Measurements from ENCODE around the gene CAMK2G.
A peak's percentile ranks its signal among the peaks of the same experiment; 100 is the strongest.
"Not testable (repeated sequence)": the region's sequence is repeated elsewhere in the genome, so short reads cannot be mapped to it uniquely, and the experiment has no call there.

Gene CAMK2G

GRCh38 chr10:73788864-73789658 is 85.3 kb downstream of the CAMK2G start:
- no peak for DNase-seq

- DNase-seq: not testable (repeated sequence)
Measured at GRCh38 chr10:73787031-73787800, 87.1 kb downstream of the CAMK2G start.

DNA sequence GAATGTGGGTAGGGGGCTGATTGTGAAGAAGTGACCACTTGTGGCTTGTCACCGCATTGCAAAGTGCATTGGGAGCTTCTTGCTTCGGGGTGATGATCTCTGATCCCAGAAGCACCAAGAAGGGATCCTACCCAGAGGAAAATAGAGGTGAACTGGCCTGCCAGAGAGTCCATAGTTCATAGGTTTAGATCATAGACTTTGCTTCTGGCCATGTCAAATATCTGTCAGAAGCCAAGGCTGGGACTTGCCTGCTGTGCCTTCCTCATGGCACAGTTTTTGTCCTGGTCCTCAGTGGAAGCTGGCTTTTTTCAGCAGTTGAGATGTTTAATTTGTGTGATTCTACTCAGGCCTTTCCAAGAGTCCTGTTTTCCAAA is 87.9 kb downstream of the CAMK2G start:
- no peak for DNase-seq

DNA sequence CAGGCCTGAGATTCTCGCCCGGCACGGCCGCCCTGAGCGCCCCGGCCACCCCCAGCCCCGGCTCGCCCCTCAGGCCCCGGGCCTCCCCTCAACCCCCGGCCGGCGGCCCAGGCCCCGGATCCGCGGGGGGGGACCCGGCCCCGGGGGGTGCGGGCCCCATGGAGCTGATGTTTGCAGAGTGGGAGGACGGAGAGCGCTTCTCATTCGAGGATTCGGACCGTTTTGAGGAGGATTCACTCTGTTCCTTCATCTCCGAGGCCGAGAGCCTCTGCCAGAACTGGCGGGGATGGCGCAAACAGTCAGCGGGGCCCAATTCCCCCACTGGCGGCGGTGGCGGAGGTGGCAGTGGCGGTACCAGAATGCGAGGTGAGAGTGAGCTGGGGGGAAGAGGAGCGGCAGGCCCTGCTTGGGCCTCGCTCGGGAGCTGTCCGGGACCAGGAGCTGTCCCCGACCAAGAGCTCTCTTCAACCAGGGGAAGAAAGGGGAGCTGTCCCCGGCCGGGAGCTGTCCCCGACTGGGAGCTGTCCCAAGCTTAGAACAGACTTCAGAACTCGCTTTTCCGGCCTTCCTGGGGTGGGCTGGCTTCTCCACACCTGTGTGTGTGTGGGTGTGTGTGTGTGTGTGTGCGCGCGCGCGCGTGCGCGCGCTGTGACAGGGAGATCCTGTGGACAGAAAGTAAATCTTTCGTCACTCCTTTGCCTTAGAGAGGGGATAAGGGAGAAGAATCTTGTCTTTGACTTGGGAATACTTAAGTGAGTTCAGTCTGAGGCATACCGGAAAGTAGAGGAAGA is 88.4 kb downstream of the CAMK2G start:
- no peak for DNase-seq

DNA sequence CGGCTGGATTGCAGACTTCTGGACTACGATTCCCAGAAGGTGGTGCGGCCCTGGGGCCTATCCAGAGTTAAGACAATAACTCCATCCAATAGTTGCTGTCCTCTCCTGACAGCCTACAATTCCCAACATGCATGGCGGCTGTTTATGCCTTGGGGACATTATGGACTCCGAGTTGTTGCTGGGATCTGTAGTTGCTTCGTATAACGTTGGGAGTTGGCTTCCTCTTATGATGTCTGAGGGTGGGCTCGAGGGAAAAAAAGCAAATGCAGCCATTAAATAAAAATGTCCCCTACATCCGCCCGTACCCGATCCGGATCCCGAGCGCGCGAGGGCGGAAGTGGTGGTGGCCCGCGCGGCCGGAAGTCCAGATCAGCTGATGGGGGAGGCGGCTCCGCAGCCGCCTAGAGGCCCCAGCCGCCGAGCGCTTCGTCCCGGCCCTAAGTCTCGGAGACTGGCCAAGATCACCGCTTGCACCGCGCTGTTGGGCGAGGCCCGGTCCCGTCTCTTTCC is 89.1 kb downstream of the CAMK2G start, which contains the start of gene ZSWIM8:
Gene ZSWIM8, plus strand, starts transcription at position 396 of the 510 bp plus-strand sequence. CDS start 273 bp downstream, outside the sequence.
- peak; percentile 89 for DNase-seq

DNA sequence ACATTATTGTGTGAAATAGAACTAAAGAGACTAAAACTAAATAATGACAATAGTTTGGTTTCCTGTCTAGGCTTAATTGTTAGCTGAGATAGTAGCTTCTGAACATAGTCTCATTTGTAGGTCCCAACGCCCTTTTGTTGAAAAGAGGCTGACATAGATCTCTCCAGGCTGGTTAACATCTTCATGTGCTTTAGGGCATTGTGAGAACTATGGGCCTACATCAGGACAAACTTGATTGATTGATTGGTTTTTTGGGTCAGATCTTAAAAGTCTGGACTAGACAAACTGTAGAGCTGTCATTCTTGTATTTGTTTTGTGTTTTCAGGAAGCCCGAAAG is 91.6 kb downstream of the CAMK2G start:
- DNase-seq: no peak

- peak; percentile 91 for DNase-seq
Measured at GRCh38 chr10:73781879-73782748, 92.2 kb downstream of the CAMK2G start, which contains the start of gene CHCHD1. Gene CHCHD1 (plus strand): TSS chr10:73782048. CDS start chr10:73782076, 28 bp downstream.

- no peak for DNase-seq
Measured at GRCh38 chr10:73781548-73781878, 92.8 kb downstream of the CAMK2G start.

GRCh38 chr10:73780966-73781365 is 93.4 kb downstream of the CAMK2G start:
- no peak for DNase-seq

- no peak for DNase-seq
Measured at GRCh38 chr10:73780301-73780700, 94.1 kb downstream of the CAMK2G start.

DNA sequence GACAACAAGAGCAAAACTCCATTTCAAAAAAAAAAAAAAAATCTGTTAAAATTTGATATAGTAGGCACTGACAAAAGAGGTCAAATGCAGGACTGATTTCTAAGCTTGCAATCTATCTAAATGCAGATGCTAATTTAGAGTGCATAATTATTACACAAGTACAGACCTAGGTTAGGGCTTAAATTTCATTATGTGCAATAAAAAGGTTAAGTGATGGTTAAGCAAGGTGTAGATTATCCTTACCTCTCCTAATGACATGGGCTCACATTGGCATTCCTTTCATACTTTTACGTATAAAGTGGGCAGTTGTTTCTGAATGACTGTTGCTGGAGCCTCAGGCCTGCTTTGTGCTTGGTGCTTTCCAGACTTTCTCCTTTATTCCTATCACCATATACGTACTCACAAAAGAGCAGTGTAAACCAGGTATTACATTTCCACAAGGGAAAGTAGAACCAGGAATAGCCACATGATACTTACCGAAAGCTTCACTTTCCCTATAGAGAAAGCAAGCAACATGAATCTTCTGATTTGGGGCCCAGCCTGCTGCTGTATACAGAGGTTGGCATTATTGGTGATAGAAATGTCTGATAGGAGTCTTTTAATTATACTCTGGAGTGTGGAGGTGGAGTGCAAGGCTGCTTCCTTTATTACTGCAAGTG is 94.7 kb downstream of the CAMK2G start:
- no peak for DNase-seq

DNA sequence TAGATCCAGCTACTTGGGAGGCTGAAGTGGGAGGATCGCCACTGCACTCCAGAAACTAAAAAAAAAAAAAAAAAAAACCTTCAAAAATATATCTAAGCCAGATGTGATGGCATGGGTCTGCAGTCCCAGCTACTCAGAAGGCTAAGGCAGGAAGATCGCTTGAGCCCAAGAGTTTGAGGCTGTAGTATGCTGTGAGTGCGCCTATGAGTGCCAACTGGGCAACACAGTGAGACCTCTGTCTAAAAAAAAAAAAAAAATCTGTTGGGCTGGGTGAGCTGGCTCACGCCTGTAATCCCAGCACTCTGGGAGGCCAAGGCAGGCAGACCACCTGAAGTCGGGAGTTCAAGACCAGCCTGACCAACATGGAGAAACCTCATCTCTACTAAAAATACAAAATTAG is 95.3 kb downstream of the CAMK2G start:
- no peak for DNase-seq

DNA sequence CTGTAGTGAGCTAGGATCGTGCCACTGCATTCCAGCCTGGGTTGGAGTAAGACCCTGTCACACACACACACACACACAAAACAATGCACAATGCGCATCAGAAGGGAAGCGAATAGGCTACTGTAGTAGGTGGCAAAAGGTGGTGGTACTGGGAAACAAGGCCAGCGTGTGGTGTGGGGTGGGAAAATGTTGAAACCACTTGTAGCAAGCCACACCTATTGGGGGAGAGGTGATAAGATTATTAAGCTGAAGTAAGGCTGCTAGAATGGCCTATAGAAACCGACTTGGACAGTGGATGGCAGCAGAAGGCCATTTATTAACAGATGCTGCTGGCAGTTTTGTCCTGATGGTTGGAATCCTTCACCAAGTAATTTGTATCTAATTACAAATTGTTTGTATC is 99.7 kb downstream of the CAMK2G start:
- no peak for DNase-seq

GRCh38 chr10:73773152-73773879 is 101.0 kb downstream of the CAMK2G start:
- no peak for DNase-seq

DNA sequence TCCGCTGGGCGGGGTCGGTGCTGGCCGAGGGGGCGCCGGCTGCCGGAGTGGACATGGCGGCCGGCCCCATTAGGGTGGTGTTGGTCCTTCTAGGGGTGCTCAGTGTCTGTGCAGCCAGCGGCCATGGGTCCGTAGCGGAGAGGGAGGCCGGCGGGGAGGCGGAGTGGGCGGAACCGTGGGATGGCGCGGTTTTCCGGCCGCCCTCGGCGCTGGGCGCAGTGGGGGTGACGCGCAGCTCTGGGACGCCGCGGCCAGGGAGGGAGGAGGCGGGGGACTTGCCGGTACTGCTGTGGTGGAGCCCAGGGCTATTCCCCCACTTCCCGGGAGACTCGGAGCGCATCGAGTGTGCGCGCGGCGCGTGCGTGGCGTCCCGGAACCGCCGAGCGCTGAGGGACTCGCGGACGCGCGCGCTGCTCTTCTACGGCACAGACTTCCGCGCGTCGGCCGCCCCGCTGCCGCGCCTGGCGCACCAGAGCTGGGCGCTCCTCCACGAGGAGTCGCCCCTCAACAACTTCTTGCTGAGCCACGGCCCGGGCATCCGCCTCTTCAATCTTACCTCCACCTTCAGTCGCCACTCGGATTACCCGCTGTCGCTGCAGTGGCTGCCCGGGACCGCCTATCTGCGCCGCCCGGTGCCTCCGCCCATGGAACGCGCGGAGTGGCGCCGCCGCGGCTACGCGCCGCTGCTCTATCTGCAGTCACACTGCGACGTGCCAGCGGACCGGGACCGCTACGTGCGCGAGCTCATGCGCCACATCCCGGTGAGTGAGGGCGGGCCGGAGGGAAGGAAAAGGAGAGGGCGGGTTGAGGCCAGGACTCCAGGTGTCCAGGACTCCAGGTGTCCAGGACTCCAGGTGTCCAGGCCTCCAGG is 101.8 kb downstream of the CAMK2G start:
- DNase-seq: peak; percentile 78

DNA sequence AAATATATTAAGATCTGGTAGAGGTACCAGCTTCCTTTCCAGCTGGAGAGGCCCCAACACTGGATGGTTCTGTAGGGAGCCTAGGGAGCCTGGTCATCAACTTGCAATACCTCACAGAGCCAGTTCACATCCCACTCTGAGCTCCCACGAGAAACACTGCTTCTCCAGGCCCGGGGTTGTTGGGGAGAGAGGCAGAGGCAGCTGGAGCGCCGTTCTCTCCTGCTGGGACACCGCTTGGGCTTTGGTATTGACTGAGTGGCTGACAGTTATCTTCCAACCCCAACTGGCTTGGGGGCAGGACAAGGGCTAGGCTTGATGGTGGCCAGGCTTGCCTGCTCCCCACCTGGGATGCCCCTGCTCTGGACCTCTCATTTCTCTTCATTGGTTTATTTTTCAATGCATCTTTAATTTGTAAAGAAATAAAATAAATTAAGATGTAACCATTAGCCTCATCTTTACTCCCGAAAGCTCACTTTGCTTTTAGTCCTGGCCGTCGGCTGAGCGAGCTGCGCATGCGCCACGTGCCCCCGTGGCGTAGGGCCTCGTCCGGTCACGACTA is 102.6 kb downstream of the CAMK2G start:
- DNase-seq: peak; percentile 78

DNA sequence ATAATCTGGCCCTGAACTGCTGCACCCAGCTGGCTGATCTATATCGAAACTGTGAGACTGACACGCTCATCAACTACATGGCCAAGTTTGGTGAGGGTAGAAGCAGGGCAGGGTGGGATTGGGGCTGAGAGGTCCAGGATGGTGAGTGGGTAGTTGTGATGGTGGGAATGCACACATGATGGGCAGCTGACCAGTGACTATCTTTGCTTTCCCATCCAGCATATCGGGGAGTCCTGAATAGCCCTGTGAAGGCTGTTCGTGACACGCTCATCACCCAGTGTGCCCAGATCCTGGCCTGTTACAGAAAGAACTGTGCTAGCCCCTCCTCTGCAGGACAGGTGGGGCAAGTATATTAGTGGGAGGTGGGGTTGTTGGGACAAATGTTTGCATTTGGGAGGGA is 105.0 kb downstream of the CAMK2G start:
- no peak for DNase-seq

DNA sequence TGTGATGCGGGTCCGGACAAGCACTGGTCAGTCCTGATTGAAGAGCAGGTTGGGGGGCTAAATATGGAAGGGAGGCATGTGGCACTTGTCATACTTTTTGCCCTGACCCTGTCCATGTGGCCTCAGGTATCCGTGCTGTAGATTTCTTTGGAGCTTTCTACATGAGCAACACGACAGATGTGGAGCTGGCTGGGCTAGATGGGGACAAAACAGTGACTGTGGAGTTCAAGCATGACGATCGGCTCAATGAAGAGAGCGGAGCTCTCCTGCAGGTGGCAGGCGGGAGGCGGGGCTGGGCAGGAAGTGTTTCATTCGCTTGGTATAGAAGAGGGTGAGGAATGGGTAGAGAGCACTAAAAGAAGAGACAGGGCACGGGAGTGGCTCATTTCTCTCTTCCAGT is 105.5 kb downstream of the CAMK2G start:
- no peak for DNase-seq

DNA sequence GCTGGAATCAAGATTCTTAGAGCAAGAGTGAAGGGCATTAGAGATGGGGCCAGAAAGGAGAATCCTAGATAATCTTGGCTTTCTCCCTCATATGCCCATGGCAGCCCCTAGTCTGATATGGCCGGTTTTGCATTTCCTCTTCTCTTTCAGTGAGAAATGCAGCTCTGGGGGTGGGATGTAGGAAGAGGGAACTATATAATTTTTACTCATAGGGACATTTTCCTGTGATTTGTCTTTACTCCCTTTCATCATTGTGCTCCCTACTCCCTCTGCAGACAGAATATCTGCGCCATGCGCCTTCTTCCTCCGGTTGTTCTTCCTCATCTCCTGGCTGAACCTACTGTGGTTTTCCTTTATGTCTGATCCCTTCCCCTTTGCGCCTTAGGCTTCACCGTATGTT is 109.3 kb downstream of the CAMK2G start:
- no peak for DNase-seq

- no peak for DNase-seq
Measured at GRCh38 chr10:73763343-73763742, 111.0 kb downstream of the CAMK2G start.

Data from 8988T (cell line).